ENCODE measurements around the gene NKAP. TPM values are rescaled to one million over a fixed set of nuclear protein-coding genes. Genes with fewer than 3 reads are reported as not detected.
A peak's percentile ranks its signal among the peaks of the same experiment; 100 is the strongest.

Gene NKAP
- total and polyA plus RNA-seq, 2 donors (not counting 1 experiment from before 2014, with no cell fraction given) = 4.1 TPM

DNA sequence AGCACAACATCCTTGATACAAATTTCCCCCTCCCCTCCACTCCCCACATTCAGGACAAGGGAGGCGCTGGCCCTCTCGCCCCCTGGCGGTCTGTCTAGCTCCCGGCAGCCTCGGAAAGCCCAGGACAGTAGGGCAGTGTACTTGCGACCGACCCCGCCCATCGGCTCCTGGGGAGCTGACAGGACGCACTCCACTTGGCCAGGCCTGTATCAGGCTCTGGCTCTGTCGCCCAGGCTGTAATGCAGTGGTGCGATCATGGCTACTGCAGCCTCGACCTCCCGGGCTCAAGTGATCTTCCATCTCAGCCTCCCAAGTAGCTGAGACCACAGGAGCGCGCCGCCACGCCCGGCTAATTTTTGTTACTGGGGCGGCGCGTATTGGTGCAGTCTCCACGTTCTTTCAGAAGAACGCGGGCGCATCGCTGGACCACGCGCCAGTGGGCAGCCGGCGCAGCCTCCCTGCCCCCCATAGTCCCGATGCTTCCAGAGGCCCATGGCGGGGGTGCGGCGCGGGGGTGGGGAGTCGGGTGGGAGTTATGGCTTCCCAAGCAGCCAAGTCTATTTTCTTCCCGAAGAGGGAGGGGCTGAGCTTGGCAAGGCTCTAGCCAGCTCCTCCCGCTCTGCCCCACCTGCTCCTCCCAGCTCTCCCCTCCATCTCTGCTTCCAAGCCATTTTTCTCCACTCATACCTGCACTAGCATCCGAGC, 55.7 kb downstream of the NKAP start:
- Histone ChIP-seq H3K79me2 (ENCODE audit: control insufficient read depth, insufficient read depth, low read length) (no peaks in the 10 kb centered on the region), H3K27ac (ENCODE audit: insufficient read depth, low read length) (no peak overlapping the region), H3K9ac (ENCODE audit: insufficient read depth, low read length) (no peak overlapping the region), H3K9me3 (ENCODE audit: control insufficient read depth, insufficient read depth, low read depth, low read length) (no peaks in the 10 kb centered on the region), H2AFZ (ENCODE audit: low read length) (peak overlapping the region; percentile 55), H3K4me1 (ENCODE audit: control insufficient read depth, extremely low read depth, insufficient read depth, low read length) (no peaks in the 10 kb centered on the region), H3K27me3 (ENCODE audit: control insufficient read depth, insufficient read depth, low read length) (no peaks in the 10 kb centered on the region), H3K36me3 (ENCODE audit: control insufficient read depth, insufficient read depth, low read length) (no peaks in the 10 kb centered on the region), H3K4me2 (ENCODE audit: extremely low read depth, insufficient read depth, low read length) (peak overlapping the region; percentile 35), H3K4me3 (replicated peaks in 1 of 4; ENCODE audit: control extremely low read depth in 1 of 4, insufficient read depth in 1 of 4, low read depth in 3 of 4, low read length in 4 of 4) (peak overlapping the region in 2 of 4 experiments; percentile 24 to 33), H4K20me1 (ENCODE audit: control insufficient read depth, extremely low read depth, insufficient read depth, low read length) (no peaks in the 10 kb centered on the region)
- TF ChIP-seq, protein P1, sequence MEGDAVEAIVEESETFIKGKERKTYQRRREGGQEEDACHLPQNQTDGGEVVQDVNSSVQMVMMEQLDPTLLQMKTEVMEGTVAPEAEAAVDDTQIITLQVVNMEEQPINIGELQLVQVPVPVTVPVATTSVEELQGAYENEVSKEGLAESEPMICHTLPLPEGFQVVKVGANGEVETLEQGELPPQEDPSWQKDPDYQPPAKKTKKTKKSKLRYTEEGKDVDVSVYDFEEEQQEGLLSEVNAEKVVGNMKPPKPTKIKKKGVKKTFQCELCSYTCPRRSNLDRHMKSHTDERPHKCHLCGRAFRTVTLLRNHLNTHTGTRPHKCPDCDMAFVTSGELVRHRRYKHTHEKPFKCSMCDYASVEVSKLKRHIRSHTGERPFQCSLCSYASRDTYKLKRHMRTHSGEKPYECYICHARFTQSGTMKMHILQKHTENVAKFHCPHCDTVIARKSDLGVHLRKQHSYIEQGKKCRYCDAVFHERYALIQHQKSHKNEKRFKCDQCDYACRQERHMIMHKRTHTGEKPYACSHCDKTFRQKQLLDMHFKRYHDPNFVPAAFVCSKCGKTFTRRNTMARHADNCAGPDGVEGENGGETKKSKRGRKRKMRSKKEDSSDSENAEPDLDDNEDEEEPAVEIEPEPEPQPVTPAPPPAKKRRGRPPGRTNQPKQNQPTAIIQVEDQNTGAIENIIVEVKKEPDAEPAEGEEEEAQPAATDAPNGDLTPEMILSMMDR (conservative IDR thresholded peaks at IDR 0.05 in 1 of 2, IDR thresholded peaks at IDR 0.05 in 1 of 2; ENCODE audit: low read depth in 1 of 2, low read length in 2 of 2) = peak; percentile 42 to 64
- TF ChIP-seq EZH2 (IDR thresholded peaks at IDR 0.05; ENCODE audit: low read length, missing control alignments) = no peak
- DNase-seq (ENCODE audit: low read depth in 2 of 2) = peak; percentile 49 to 51

DNA sequence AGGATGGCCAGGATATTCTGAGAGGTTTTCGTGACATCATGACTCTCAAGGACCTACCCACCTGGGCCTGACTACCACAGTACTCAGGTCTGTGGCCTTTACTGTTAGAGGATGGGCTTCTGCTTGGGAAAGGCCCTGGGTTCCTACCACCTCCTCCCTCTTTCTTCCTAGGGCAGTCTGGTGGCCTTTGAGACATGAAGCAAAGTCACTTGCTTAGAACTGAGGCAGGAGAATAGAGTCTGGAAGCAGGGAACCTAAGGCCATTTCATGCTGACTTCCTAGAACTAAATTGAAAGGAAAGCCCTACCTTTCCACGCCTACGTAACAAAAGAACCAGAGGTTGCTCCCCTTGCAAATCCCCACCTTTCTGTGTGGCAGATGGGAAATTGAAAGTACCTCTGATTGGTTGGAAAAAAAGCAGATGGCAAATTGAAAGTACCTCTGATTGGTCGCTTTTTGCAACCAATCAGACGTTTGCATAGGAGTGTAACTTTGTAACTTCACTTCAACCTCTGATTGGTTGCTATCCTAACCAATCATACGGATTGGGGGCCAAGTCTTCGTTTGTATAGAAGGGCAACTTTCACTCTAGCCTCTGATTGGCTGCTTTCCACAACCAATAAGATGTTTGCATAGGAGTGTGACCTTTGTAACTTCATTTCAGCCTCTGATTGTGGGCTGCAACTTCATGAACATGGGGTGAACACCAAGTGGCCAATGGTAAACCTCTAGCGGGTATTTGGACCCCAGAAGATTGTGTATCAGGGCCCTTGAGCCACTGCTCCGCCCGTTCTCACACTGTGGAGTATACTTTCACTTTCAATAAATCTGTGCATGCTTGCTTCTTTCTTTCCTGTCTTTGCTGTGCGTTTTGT, 57.8 kb downstream of the NKAP start:
- Histone ChIP-seq H3K9me3 (ENCODE audit: control insufficient read depth, insufficient read depth, low read depth, low read length) (no peaks in the 10 kb centered on the region), H3K36me3 (ENCODE audit: control insufficient read depth, insufficient read depth, low read length) (no peaks in the 10 kb centered on the region), H3K4me3 (replicated peaks in 1 of 4; ENCODE audit: control extremely low read depth in 1 of 4, insufficient read depth in 1 of 4, low read depth in 3 of 4, low read length in 4 of 4) (no peak overlapping the region), H3K27ac (ENCODE audit: insufficient read depth, low read length) (no peak overlapping the region), H3K27me3 (ENCODE audit: control insufficient read depth, insufficient read depth, low read length) (no peaks in the 10 kb centered on the region), H3K4me2 (ENCODE audit: extremely low read depth, insufficient read depth, low read length) (no peak overlapping the region), H3K79me2 (ENCODE audit: control insufficient read depth, insufficient read depth, low read length) (no peaks in the 10 kb centered on the region), H2AFZ (ENCODE audit: low read length) (no peak overlapping the region), H4K20me1 (ENCODE audit: control insufficient read depth, extremely low read depth, insufficient read depth, low read length) (no peaks in the 10 kb centered on the region), H3K9ac (ENCODE audit: insufficient read depth, low read length) (no peak overlapping the region), H3K4me1 (ENCODE audit: control insufficient read depth, extremely low read depth, insufficient read depth, low read length) (no peaks in the 10 kb centered on the region)
- DNase-seq (ENCODE audit: low read depth in 2 of 2) = peak in 1 of 2 donors; percentile 45
- TF ChIP-seq, protein P1 (conservative IDR thresholded peaks at IDR 0.05 in 1 of 2, IDR thresholded peaks at IDR 0.05 in 1 of 2; ENCODE audit: low read depth in 1 of 2, low read length in 2 of 2) = no peak
- no peak for TF ChIP-seq EZH2 (IDR thresholded peaks at IDR 0.05; ENCODE audit: low read length, missing control alignments)
